ENCODE data around the gene NUDCD3. TPM values are rescaled to one million over a fixed set of nuclear protein-coding genes. Genes with fewer than 3 reads are reported as not detected.

NUDCD3 gene
- total RNA-seq, 1 experiment from 2014 or later: 94.6 TPM

DNA sequence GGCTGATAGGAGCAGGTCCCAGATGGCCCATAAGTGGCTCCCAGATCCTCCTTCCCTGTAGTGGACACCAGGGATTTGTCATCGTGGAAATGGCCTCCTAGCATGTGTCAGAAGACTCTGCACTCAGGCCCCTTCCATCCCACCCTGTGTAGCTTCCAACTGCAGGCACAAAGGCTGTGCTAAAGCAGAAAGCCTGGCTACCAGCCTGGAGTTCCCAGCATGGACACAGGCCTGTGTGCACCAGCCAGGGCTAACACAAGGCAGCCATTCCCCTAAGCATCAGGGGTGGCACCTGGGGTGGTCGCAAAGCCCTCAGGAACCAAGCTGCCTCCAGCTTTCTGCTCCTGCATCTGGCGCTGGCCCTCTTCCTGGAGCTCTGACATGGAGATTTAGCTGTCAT is 160.6 kb downstream of the NUDCD3 start:
- intact Hi-C loops (cut with micrococcal nuclease): no loop called here

More for the DNA sequence above, 160.6 kb downstream of the NUDCD3 start:
- H3K9me2 ChIP-seq (ENCODE audit: insufficient read depth): no peaks in the 10 kb centered on the region
- no peak overlapping the region for H3K27ac ChIP-seq (ENCODE audit: low read depth, low read length)
- BruUV-seq (replicated peaks): no TSS peak
- H3K36me3 ChIP-seq (ENCODE audit: control insufficient read depth in 1 of 2, insufficient read depth in 2 of 2, low read length in 2 of 2): no peaks in the 10 kb centered on the region
- H3K27me3 ChIP-seq (ENCODE audit: insufficient read depth, low read length): no peaks in the 10 kb centered on the region
- no peak overlapping the region for H2AFZ ChIP-seq (ENCODE audit: low read depth, low read length, poor library complexity, severe bottlenecking)
- ChIA-PET CTCF (no interaction called here), POLR2A (no interaction called here), RAD21 (ENCODE audit: low non-redundant PET in 1 of 2, low total read pairs in 2 of 2, uncharacterized antibody in 2 of 2, unreplicated experiment in 2 of 2) (no interaction called here)
- no peaks in the 10 kb centered on the region for H4K20me1 ChIP-seq (ENCODE audit: insufficient read depth)
- H3K4me3 ChIP-seq (replicated peaks in 1 of 2; ENCODE audit: low read depth in 1 of 2, low read length in 2 of 2): no peak overlapping the region
- DNase-seq (ENCODE audit: low read depth, low spot score) (no peak), ATAC-seq (no peak)
- no peaks in the 10 kb centered on the region for H3K79me2 ChIP-seq (ENCODE audit: insufficient read depth, low read length)
- no peaks in the 10 kb centered on the region for H3K9me3 ChIP-seq (ENCODE audit: control insufficient read depth in 1 of 2, insufficient read depth in 1 of 2, low read depth in 1 of 2, low read length in 2 of 2)
- TF ChIP-seq ZNF274 (IDR thresholded peaks at IDR 0.05; ENCODE audit: low read depth, low read length): no peak
- H3K4me2 ChIP-seq (ENCODE audit: low read length): no peak overlapping the region
- no peak overlapping the region for H3K9ac ChIP-seq (ENCODE audit: low read length)
- H3K4me1 ChIP-seq (ENCODE audit: control insufficient read depth in 1 of 2, insufficient read depth in 2 of 2, low read length in 2 of 2): no peaks in the 10 kb centered on the region

Other genes with a start within 250 kb of the NUDCD3 start
- 0.34 TPM for gene CAMK2B, start 165.1 kb downstream of the NUDCD3 start, total RNA-seq (2021; ENCODE audit: unreplicated experiment)
- gene NPC1L1, start 50.7 kb upstream of the NUDCD3 start, total RNA-seq (2021; ENCODE audit: unreplicated experiment): 0.15 TPM
- 119 TPM for gene DDX56, start 83.2 kb upstream of the NUDCD3 start, total RNA-seq (2021; ENCODE audit: unreplicated experiment)
- 67.3 TPM for gene TMED4, start 91.6 kb upstream of the NUDCD3 start, total RNA-seq (2021; ENCODE audit: unreplicated experiment)
- gene OGDH, start 116.0 kb upstream of the NUDCD3 start, total RNA-seq (2021; ENCODE audit: unreplicated experiment): 69.1 TPM